Glutamatergic neuron (in vitro differentiated cells): Measurements from ENCODE around the gene C5orf22. TPM values are rescaled to one million over a fixed set of nuclear protein-coding genes. Genes with fewer than 3 reads are reported as not detected.

Experiments
- DNase-seq: peaks from one replicate; pipeline ENCODE4 v3.0.0; 2022
- H3K27ac Mint-ChIP-seq: one replicate; pipeline ENCODE4 v1.8.0; 2020; ENCODE audit warnings: mild to moderate bottlenecking, mixed read lengths, inconsistent platforms; ENCODE audit not compliant: unreplicated experiment
- H3K27me3 Mint-ChIP-seq: one replicate; pipeline ENCODE4 v1.8.0; 2020; ENCODE audit warnings: mild to moderate bottlenecking, moderate library complexity, mixed read lengths, inconsistent platforms; ENCODE audit not compliant: unreplicated experiment
- H3K36me3 Mint-ChIP-seq: one replicate; pipeline ENCODE4 v1.8.0; 2020; ENCODE audit warnings: mild to moderate bottlenecking, mixed read lengths, inconsistent platforms; ENCODE audit not compliant: unreplicated experiment
- H3K4me1 Mint-ChIP-seq: one replicate; pipeline ENCODE4 v1.8.0; 2020; ENCODE audit warnings: mild to moderate bottlenecking, low read depth, mixed read lengths, inconsistent platforms; ENCODE audit not compliant: unreplicated experiment
- H3K4me3 Mint-ChIP-seq: one replicate; pipeline ENCODE4 v1.8.0; 2020; ENCODE audit warnings: mild to moderate bottlenecking, mixed read lengths, inconsistent platforms; ENCODE audit not compliant: unreplicated experiment
- H3K9me3 Mint-ChIP-seq: one replicate; pipeline ENCODE4 v1.8.0; 2020; ENCODE audit warnings: mild to moderate bottlenecking, moderate library complexity, mixed read lengths, inconsistent platforms; ENCODE audit not compliant: unreplicated experiment
- total RNA-seq: library from RNA; stranded (reverse); fragmentation: NEBNext Ultra II Directional; extraction: Animal tissue kit (Norgen Biotek cat#: 25700); gene quantifications from one replicate; pipeline ENCODE4 v1.2.1, GENCODE V29; 2021; ENCODE audit not compliant: unreplicated experiment
- TF ChIP-seq, protein P1 (sequence below): fragments of 200-600 bp; sonication (generic); IDR thresholded peaks from one replicate; pipeline ENCODE4 v1.5.0; 2021; ENCODE audit not compliant: partially characterized antibody, unreplicated experiment

The C5orf22 gene
- total RNA-seq, 1 donor from 2014 or later, result 26.5 TPM

DNA sequence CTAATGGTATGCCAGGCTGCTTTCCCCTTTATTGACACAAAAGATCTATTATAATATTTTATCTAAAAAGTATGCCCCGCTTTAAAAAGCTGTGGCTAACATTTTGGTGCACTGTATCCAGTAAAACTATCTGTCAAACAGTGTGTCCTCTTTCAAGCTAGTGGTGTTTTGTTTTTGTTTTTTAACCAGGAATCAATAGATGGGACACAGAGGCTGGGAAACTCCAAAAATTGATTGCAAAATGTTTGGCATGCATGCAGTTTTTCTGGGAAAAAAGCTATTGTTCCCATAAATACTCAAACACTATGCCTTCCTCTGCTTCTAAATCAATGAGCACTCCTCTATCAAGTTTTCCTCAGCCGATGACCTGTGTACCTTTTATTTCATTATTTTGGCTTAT is 72.5 kb downstream of the C5orf22 start:
- Mint-ChIP-seq H3K4me1 (peaks cover 12% of the 10 kb centered on the region), H3K36me3 (no peaks in the 10 kb centered on the region), H3K4me3 (no peak overlapping the region), H3K27me3 (no peaks in the 10 kb centered on the region), H3K9me3 (no peaks in the 10 kb centered on the region), H3K27ac (no peak overlapping the region)
- TF ChIP-seq, protein P1, sequence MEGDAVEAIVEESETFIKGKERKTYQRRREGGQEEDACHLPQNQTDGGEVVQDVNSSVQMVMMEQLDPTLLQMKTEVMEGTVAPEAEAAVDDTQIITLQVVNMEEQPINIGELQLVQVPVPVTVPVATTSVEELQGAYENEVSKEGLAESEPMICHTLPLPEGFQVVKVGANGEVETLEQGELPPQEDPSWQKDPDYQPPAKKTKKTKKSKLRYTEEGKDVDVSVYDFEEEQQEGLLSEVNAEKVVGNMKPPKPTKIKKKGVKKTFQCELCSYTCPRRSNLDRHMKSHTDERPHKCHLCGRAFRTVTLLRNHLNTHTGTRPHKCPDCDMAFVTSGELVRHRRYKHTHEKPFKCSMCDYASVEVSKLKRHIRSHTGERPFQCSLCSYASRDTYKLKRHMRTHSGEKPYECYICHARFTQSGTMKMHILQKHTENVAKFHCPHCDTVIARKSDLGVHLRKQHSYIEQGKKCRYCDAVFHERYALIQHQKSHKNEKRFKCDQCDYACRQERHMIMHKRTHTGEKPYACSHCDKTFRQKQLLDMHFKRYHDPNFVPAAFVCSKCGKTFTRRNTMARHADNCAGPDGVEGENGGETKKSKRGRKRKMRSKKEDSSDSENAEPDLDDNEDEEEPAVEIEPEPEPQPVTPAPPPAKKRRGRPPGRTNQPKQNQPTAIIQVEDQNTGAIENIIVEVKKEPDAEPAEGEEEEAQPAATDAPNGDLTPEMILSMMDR, result no peak
- DNase-seq, result no peak

Other genes starting within 250 kb of the C5orf22 start
- 102 TPM for gene DROSHA, start 208 bp upstream of the C5orf22 start, total RNA-seq
- 23.3 TPM for gene PDZD2, start 106.8 kb downstream of the C5orf22 start, total RNA-seq